A549 (cell line): ENCODE results near the gene RXFP2. TPM values are rescaled to one million over a fixed set of nuclear protein-coding genes. Genes with fewer than 3 reads are reported as not detected.

Source experiments
- ATAC-seq, 2 experiments: fragments of 200-7000 bp in 1 of 2; fragments of >200 bp in 1 of 2; cut with Nextera tagmentation in 1 of 2; cut with Tn5 transposase in 1 of 2; 3 replicates each; pipeline versions ENCODE4 v1.8.0 to v1.9.1; 2018 to 2020; ENCODE audit warnings: mild to moderate bottlenecking in 1 of 2, moderate library complexity in 1 of 2
- CTCF ChIA-PET: fragments of 300-600 bp; sonication (Branson Sonifier 250); formaldehyde crosslinking; extraction: SDS; loops from one replicate; lab custom pipeline; 2021; ENCODE audit warnings: antibody characterized with exemption, inconsistent platforms; lab: Yijun Ruan, JAX
- POLR2A ChIA-PET: fragments of 350-600 bp; formaldehyde crosslinking; extraction: SDS; loops from one replicate; lab custom pipeline; 2021; ENCODE audit warnings: antibody characterized with exemption, inconsistent platforms; lab: Yijun Ruan, JAX
- DNase-seq, 2 experiments: peaks; one replicate each; pipeline versions ENCODE4 v3.0.0 to v3.0.0-alpha.2; 2011 to 2016; ENCODE audit warnings: low read depth in 1 of 2, low spot score in 1 of 2
- FAIRE-seq: peaks from 2 replicates; lab custom pipeline; 2011; peaks lifted over from hg19 to GRCh38; lab: Jason Lieb, UNC
- H3K27ac ChIP-seq, 2 experiments: fragments of >200 bp; sonication (Bioruptor Twin); formaldehyde crosslinking; 3 replicates each; pipeline ENCODE4 v1.5.1; 2016 to 2017
- H3K4me1 ChIP-seq: fragments of >200 bp; sonication (Bioruptor Twin); formaldehyde crosslinking; 3 replicates; pipeline ENCODE4 v1.6.1; 2016
- H3K4me2 ChIP-seq: fragments of >200 bp; sonication (Bioruptor Twin); formaldehyde crosslinking; 3 replicates; pipeline ENCODE4 v1.6.1; 2016
- H3K4me3 ChIP-seq: fragments of >200 bp; sonication (Bioruptor Twin); formaldehyde crosslinking; 3 replicates; pipeline ENCODE4 v1.5.1; 2016
- H3K9me3 ChIP-seq: fragments of >200 bp; sonication (Bioruptor Twin); formaldehyde crosslinking; 3 replicates; pipeline ENCODE4 v1.6.1; 2016
- BHLHE40 ChIP-seq: IDR thresholded peaks from 2 replicates; pipeline ENCODE4 v1.6.1; 2012; ENCODE audit warnings: low read depth, low read length, inconsistent platforms
- CBX2 ChIP-seq: fragments of 200-600 bp; sonication (generic); IDR thresholded peaks from 2 replicates; pipeline ENCODE4 v1.6.1; 2016; ENCODE audit warnings: low read depth, mild to moderate bottlenecking, borderline replicate concordance
- CHD2 ChIP-seq: fragments of 150-350 bp; IDR thresholded peaks from 2 replicates; pipeline ENCODE4 v1.6.1; 2014; ENCODE audit warnings: low read length; ENCODE audit not compliant: partially characterized antibody
- EHF ChIP-seq: fragments of 250-450 bp; sonication (Bioruptor Pico); IDR thresholded peaks from 2 replicates; pipeline ENCODE4 v1.5.0; 2020; ENCODE audit warnings: mild to moderate bottlenecking
- EHMT2 ChIP-seq: fragments of 200-600 bp; sonication (generic); IDR thresholded peaks from 2 replicates; pipeline ENCODE4 v1.6.1; 2016; ENCODE audit warnings: antibody characterized with exemption, low read depth, mild to moderate bottlenecking, moderate library complexity
- GATA3 ChIP-seq: IDR thresholded peaks from 2 replicates; pipeline ENCODE4 v1.6.1; 2012; ENCODE audit warnings: borderline replicate concordance
- HOXA7 ChIP-seq: fragments of 250-450 bp; sonication (Bioruptor Pico); IDR thresholded peaks from 2 replicates; pipeline ENCODE4 v1.5.0; 2020; ENCODE audit warnings: mild to moderate bottlenecking, moderate library complexity
- JUN ChIP-seq, 2 experiments: fragments of >200 bp; sonication (Bioruptor Twin); formaldehyde crosslinking; IDR thresholded peaks; 2 replicates in 1 of 2; 3 replicates in 1 of 2; pipeline ENCODE4 v1.6.1; 2016 to 2017
- KDM1A ChIP-seq: fragments of 200-600 bp; sonication (generic); IDR thresholded peaks from 2 replicates; pipeline ENCODE4 v1.6.1; 2016; ENCODE audit warnings: low read depth, mild to moderate bottlenecking
- MAFK ChIP-seq: fragments of 450-650 bp; IDR thresholded peaks from 2 replicates; pipeline ENCODE4 v1.6.1; 2014; ENCODE audit not compliant: partially characterized antibody
- NR3C1 ChIP-seq: fragments of >200 bp; sonication (Bioruptor Twin); formaldehyde crosslinking; IDR thresholded peaks from 3 replicates; pipeline ENCODE4 v1.6.1; 2017
- POLR2A ChIP-seq: IDR thresholded peaks from 2 replicates; pipeline ENCODE4 v1.6.1; 2012; ENCODE audit warnings: mild to moderate bottlenecking, low read length
- RCOR1 ChIP-seq: fragments of 150-350 bp; IDR thresholded peaks from 2 replicates; pipeline ENCODE4 v1.6.1; 2014; ENCODE audit warnings: antibody characterized with exemption, low read length, low read depth
- RNF2 ChIP-seq: fragments of 200-600 bp; sonication (generic); IDR thresholded peaks from 2 replicates; pipeline ENCODE4 v1.6.1; 2016; ENCODE audit warnings: low read depth, mild to moderate bottlenecking, antibody characterized with exemption, moderate library complexity, borderline replicate concordance
- SREBF2 ChIP-seq: fragments of 450-650 bp; IDR thresholded peaks from 2 replicates; pipeline ENCODE4 v1.6.1; 2014; ENCODE audit warnings: mild to moderate bottlenecking, moderate library complexity
- TP53 ChIP-seq: fragments of 250-450 bp; sonication (Bioruptor Pico); IDR thresholded peaks from 2 replicates; pipeline ENCODE4 v1.5.0; 2021; ENCODE audit warnings: mild to moderate bottlenecking, moderate library complexity
- ZC3H11A ChIP-seq: fragments of 450-650 bp; IDR thresholded peaks from 2 replicates; pipeline ENCODE4 v1.6.1; 2014; ENCODE audit warnings: antibody characterized with exemption, mild to moderate bottlenecking
- ZFP36 ChIP-seq: fragments of 450-650 bp; IDR thresholded peaks from 2 replicates; pipeline ENCODE4 v1.6.1; 2014; ENCODE audit warnings: borderline replicate concordance; ENCODE audit not compliant: partially characterized antibody
- ZNF302 ChIP-seq: fragments of 250-450 bp; sonication (Bioruptor Pico); IDR thresholded peaks from 2 replicates; pipeline ENCODE4 v1.9.0; 2021; ENCODE audit warnings: inconsistent platforms, mild to moderate bottlenecking, moderate library complexity
- WGBS: methylation state at CpG from one replicate; pipeline ENCODE4 v1.1.6; 2017; ENCODE audit errors: missing lambda C conversion rate; 5-methylcytosine and 5-hydroxymethylcytosine counted together
- polyA minus RNA-seq: library from RNA; depleted of rRNA, polyadenylated mRNA; stranded (reverse); fragments of >200 nt; gene quantifications from 2 replicates; pipeline ENCODE4 v1.2.3, GENCODE V29; 2011; rRNA and poly(A)+ RNA removed
- polyA plus RNA-seq, 4 experiments: library from polyadenylated mRNA; depleted of rRNA in 3 of 4; stranded (reverse); fragments of >200 nt; fragmentation: RNase III in 1 of 4; extraction: RNeasy Plus Mini Kit Qiagen cat#74134 plus additional on column Dnase treatment in 1 of 4; gene quantifications; 2 replicates in 3 of 4; 3 replicates in 1 of 4; pipeline ENCODE4 v1.2.3, GENCODE V29; 2011 to 2017
- TF ChIP-seq, protein P1 (sequence below): fragments of 250-450 bp; sonication (Bioruptor Pico); IDR thresholded peaks from 2 replicates; pipeline ENCODE4 v1.5.0; 2020; ENCODE audit warnings: low read depth, mild to moderate bottlenecking, moderate library complexity
- TF ChIP-seq, protein P2 (sequence below): fragments of 150-350 bp; IDR thresholded peaks from 2 replicates; pipeline ENCODE4 v1.6.1; 2014; ENCODE audit warnings: low read depth, mild to moderate bottlenecking, low read length
- TF ChIP-seq, protein P3 (sequence below): fragments of 450-650 bp; IDR thresholded peaks from 2 replicates; pipeline ENCODE4 v1.6.1; 2014; ENCODE audit warnings: antibody characterized with exemption
- TF ChIP-seq, protein P4 (sequence below): fragments of >200 bp; sonication (Bioruptor Twin); formaldehyde crosslinking; IDR thresholded peaks from 3 replicates; pipeline ENCODE4 v1.6.1; 2016

RXFP2 gene, protein sequence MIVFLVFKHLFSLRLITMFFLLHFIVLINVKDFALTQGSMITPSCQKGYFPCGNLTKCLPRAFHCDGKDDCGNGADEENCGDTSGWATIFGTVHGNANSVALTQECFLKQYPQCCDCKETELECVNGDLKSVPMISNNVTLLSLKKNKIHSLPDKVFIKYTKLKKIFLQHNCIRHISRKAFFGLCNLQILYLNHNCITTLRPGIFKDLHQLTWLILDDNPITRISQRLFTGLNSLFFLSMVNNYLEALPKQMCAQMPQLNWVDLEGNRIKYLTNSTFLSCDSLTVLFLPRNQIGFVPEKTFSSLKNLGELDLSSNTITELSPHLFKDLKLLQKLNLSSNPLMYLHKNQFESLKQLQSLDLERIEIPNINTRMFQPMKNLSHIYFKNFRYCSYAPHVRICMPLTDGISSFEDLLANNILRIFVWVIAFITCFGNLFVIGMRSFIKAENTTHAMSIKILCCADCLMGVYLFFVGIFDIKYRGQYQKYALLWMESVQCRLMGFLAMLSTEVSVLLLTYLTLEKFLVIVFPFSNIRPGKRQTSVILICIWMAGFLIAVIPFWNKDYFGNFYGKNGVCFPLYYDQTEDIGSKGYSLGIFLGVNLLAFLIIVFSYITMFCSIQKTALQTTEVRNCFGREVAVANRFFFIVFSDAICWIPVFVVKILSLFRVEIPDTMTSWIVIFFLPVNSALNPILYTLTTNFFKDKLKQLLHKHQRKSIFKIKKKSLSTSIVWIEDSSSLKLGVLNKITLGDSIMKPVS
- polyA plus RNA-seq (2011; rRNA removed) = not detected in 2 replicates
- not detected in 2 replicates for polyA plus RNA-seq (2012; cell fraction: cytosol; rRNA removed)
- polyA plus RNA-seq (2012; cell fraction: nucleus; rRNA removed) = not detected in 2 replicates
- not detected in 3 replicates for polyA plus RNA-seq (2017; fragmentation: RNase III; extraction: RNeasy Plus Mini Kit Qiagen cat#74134 plus additional on column Dnase treatment)
- polyA minus RNA-seq = not detected in 2 replicates

DNA sequence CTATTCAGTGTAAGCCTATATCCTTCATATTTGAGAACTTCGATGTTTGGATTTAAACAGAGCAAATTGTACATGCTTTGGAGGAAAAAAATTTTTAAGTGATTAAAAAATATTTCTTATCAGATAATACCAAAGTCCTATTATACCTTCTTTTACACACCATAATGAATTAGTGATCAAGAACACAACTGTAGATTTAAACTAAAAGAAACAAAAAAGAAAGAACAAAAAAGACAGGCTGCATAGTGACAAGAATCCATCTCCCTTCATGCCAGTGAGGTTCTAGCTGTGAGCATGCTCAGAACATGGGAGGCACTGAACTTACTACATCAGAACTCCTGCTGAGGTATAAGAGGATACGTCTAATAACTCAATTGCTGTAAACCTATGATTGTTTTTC, at the start of gene RXFP2:
TSS of gene RXFP2 (plus strand) at position 301 of the 400 bp plus-strand sequence. CDS start at position 388, 87 bp downstream.
- 16% methylated on average over 2 of the region's 2 CpGs for WGBS
- Histone ChIP-seq H3K4me3 (no peak within 1 kb of the TSS), H3K27ac (no peak within 1 kb of the TSS), H3K4me1 (no peaks in the 10 kb centered on the region), H3K4me2 (no peak within 1 kb of the TSS), H3K9me3 (no peaks in the 10 kb centered on the region)
- no peak for ATAC-seq
- no peak for DNase-seq
- ChIA-PET CTCF (interaction anchor here (2.6 kb wide), 1 partner anchor 202 kb away, joined by 11 read pairs; no protein-coding TSS in a partner anchor), POLR2A (no interaction called here)
- no peak for TF ChIP-seq ZNF302 (CRISPR knock-in tag)
- TF ChIP-seq, protein P1, sequence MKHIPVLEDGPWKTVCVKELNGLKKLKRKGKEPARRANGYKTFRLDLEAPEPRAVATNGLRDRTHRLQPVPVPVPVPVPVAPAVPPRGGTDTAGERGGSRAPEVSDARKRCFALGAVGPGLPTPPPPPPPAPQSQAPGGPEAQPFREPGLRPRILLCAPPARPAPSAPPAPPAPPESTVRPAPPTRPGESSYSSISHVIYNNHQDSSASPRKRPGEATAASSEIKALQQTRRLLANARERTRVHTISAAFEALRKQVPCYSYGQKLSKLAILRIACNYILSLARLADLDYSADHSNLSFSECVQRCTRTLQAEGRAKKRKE (CRISPR knock-in tag) = no peak
- TF ChIP-seq JUN (IDR thresholded peaks at IDR 0.05) = no peak
- TF ChIP-seq, protein P2, sequence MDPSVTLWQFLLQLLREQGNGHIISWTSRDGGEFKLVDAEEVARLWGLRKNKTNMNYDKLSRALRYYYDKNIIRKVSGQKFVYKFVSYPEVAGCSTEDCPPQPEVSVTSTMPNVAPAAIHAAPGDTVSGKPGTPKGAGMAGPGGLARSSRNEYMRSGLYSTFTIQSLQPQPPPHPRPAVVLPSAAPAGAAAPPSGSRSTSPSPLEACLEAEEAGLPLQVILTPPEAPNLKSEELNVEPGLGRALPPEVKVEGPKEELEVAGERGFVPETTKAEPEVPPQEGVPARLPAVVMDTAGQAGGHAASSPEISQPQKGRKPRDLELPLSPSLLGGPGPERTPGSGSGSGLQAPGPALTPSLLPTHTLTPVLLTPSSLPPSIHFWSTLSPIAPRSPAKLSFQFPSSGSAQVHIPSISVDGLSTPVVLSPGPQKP = no peak
- TF ChIP-seq RCOR1 = no peak
- TF ChIP-seq EHF (CRISPR knock-in tag) = no peak
- TF ChIP-seq NR3C1 = no peak
- TF ChIP-seq CBX2 = no peak
- no peak for TF ChIP-seq BHLHE40
- TF ChIP-seq TP53 (CRISPR knock-in tag) = no peak
- no peak for TF ChIP-seq RNF2
- TF ChIP-seq, protein P3, sequence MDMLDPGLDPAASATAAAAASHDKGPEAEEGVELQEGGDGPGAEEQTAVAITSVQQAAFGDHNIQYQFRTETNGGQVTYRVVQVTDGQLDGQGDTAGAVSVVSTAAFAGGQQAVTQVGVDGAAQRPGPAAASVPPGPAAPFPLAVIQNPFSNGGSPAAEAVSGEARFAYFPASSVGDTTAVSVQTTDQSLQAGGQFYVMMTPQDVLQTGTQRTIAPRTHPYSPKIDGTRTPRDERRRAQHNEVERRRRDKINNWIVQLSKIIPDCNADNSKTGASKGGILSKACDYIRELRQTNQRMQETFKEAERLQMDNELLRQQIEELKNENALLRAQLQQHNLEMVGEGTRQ = no peak
- TF ChIP-seq CHD2 = no peak
- FAIRE-seq = no peak

DNA sequence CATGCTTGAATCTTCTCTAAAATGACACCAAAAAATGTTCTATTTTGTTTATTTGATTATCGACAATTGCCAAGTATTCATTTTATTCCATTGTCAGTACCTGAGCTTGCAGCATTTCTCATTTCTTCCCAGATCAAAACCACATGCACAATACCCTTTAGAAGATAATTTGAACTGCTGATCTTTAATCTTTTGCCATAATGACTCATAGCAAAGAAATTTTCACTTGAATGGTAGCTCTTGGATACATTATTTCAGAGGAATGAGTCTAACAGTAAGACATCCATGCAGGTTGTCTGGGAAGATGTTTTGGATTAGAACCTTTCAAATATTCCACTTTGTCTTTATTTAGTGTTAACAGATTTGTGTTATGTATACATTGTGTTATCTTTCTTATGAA, 42.0 kb upstream of the RXFP2 start:
- ChIA-PET POLR2A (no interaction called here), CTCF (no interaction called here)
- FAIRE-seq = no peak
- no peak for DNase-seq
- H3K4me2 ChIP-seq = no peak overlapping the region
- no peak overlapping the region for H3K4me3 ChIP-seq
- H3K9me3 ChIP-seq = no peaks in the 10 kb centered on the region
- no peak overlapping the region for H3K27ac ChIP-seq
- no peaks in the 10 kb centered on the region for H3K4me1 ChIP-seq
- TF ChIP-seq HOXA7 (no peak), MAFK (no peak), POLR2A (no peak), KDM1A (no peak), GATA3 (no peak), EHMT2 (no peak), ZFP36 (no peak), ZC3H11A (no peak), SREBF2 (no peak)
- TF ChIP-seq, protein P4, sequence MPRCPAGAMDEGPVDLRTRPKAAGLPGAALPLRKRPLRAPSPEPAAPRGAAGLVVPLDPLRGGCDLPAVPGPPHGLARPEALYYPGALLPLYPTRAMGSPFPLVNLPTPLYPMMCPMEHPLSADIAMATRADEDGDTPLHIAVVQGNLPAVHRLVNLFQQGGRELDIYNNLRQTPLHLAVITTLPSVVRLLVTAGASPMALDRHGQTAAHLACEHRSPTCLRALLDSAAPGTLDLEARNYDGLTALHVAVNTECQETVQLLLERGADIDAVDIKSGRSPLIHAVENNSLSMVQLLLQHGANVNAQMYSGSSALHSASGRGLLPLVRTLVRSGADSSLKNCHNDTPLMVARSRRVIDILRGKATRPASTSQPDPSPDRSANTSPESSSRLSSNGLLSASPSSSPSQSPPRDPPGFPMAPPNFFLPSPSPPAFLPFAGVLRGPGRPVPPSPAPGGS = no peak
- TF ChIP-seq, protein P1 (CRISPR knock-in tag) = no peak
- no peak for ATAC-seq
- 0% methylated on average over 1 of the region's 1 CpG for WGBS
